ENCODE data around the gene NDUFA6.
"Not testable (repeated sequence)": the region's sequence is repeated elsewhere in the genome, so short reads cannot be mapped to it uniquely, and the experiment has no call there.

NDUFA6 gene

DNA sequence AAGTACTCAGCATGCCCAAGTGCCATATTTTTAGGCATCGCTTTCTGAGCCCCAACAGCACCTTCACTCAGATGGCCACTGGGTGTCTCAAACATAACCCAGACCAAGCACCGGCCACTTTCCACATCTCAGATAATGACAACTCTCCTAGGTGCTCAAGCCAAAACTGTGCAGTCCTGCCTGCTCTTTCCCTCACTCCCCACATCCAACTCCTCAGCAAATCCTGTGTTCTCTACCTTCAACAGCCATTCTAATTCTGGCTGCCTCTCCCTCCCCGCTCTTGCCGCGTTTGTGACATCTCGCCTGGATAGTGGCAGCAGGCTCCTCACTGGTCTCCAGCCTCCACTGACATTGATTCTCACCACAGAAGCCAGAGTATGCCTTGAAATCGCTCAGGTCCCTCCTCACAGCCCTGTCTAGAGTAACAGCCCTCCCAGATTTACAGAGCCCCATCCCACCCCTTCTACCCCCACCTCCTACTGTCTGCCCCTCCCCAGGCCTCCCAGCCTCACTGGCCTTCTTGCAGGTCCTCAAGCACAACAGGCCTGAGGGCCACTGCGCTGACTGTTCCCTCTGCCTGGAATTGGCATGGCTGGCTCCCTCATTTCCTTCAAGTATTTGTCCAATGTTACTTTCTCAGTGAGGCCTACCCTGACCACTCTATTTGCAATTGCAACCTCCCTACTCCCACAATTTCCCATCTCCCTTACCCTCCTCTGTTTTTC is 17.8 kb downstream of the NDUFA6 start:
- DNase-seq (ENCODE audit: low read depth in 1 of 2, low spot score in 1 of 2), result no peak

DNA sequence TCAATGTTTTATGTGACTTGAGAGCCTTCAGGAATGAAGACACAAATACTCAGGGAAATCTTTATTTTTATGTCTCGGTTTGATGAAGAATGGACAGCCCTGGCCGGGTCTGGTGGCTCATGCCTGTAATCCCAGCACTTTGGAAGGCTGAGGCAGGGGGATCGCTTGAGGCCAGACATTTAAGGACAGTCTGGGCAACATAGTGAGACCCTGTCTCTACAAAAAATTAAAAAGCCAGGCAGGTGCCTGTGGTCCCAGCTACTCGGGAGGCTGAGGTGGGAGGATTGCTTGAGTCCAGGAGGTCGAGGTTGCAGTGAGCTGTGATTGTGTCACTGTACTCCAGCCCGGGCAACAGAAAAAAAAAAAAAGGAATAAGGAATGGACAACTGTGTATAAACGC is 19.1 kb downstream of the NDUFA6 start:
- not testable (repeated sequence) for DNase-seq (ENCODE audit: low read depth in 1 of 2, low spot score in 1 of 2)

DNA sequence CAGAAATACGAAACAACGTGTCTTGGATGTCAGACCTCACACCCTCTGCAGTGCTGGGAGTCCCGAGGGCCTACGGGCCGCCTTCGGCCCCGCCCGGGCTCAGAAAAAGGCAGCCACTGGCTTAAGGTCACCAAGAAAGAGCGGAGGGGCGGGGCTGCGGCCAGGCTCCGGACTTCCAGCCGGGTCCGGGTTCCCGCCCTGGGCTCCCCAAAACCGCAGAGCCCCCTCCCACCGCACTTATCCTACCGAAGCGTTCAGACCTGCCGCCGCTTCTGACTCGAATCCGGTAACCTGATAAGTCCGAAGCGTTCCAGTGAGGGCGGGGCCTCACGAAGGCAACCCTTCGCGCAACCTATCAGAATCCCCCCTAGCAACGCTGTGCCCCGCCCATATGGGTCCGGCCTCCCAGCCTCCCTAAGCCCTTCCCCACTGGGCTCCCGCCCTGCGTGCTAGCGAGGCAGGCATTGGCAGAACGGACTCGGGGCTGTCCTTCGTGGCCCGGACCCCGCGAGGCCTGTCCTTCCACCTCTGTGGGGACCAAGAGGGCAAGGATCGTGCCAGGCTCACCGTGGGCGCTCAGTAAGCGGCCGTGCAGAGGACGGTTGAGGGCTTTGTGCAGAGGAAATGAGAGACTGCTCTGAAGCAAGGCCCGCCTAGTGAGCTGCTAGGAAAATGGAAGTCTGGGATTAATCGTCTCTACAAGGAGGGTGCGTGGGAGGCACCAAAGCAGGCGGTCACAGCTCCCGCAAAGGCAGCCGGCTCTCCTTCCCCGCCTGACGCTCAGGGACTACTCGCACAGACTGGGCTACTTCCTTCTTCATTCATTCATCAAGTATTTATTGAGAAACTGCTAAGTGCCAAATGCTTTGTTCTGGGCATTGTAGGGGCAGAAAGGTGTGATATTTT is 19.8 kb downstream of the NDUFA6 start, which contains the start of gene NAGA:
Gene NAGA, minus strand, starts transcription at position 296 of the 906 bp plus-strand sequence. CDS start 515 bp downstream, outside the sequence.
- DNase-seq (ENCODE audit: low read depth in 1 of 2, low spot score in 1 of 2), result peak; percentile 78 to 79

DNA sequence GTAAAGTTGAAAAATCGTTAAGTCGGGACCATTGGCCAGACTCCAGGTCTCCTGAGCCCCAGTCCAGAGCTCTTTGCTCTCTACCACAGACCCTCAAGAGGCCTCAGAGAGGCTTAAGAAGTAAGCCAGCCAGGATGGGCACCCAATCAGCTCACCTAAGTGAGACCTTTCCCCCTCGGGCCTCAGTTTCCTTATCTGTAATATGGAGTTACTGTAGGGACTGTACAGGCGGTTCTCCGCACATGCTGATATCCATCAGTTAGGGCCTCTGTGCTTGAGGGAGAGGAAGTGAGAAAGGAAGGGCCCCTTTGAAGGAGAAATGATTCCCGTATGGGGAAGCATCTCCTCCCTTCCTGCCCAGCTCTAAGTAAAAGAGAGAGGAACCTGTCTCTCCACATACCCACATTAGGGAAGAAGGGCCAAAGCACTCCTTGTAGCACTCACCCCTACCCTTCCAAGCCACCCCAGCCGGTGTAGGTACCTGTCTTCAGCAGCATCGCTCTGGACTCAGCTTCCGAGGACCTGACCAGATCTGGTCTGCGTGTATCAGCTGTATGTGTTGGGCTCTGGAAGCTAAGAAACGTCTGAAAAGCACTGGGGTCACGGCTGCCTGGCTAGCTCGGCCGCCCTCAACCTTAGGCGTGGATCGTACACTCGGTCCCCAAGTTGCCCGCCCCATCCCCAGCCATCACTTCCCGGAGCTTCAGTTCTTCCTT is 20.6 kb downstream of the NDUFA6 start:
- DNase-seq (ENCODE audit: low read depth in 1 of 2, low spot score in 1 of 2), result no peak

DNA sequence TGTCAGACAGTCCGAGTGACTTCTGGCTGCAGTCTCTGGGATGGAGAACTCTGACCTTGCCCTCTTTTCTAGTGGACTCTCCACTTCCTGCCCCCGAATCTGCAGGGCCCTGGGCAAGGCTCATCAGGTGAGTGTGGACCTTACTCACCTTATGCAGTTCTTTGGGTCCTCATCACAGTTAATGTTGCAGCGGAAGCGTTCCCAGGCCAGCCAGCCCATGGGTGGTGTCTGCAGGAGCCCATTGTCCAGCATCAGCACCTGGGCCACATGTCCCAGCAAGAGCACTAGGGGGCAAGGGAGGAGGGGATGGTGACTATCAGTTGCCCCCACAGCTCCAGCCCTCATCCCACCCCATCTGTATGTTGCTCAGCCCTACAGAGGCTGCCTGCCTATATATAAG is 22.3 kb downstream of the NDUFA6 start:
- DNase-seq (ENCODE audit: low read depth in 1 of 2, low spot score in 1 of 2), result no peak

DNA sequence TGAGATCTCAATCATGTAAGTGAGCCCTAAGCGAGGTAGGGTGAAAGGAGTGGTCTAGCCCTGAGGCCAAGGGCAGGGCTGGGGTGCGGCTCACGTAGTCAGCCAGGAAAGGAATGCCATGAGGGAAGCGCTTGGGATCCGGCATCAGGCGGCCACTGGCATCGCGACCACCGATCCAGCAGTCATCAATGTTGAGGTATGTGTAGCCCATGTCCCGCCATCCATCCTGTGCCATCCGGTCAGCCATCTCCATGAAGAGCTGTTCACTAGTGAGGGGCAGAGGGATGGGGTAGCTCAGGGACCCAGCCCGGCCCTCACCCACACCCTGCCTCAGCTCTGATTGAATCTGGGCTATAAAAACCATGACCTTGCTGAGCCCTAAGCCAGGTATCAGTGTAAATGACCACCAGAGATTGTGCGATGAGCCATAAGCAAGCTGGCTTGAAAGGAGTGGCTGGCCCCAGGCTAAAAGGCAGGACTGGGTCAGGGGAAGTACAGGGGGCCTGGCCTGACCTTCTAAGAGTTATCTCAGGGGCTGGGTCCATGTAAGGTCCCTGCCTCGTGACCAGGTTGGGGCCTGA is 22.8 kb downstream of the NDUFA6 start:
- DNase-seq (ENCODE audit: low read depth in 1 of 2, low spot score in 1 of 2), result no peak

DNA sequence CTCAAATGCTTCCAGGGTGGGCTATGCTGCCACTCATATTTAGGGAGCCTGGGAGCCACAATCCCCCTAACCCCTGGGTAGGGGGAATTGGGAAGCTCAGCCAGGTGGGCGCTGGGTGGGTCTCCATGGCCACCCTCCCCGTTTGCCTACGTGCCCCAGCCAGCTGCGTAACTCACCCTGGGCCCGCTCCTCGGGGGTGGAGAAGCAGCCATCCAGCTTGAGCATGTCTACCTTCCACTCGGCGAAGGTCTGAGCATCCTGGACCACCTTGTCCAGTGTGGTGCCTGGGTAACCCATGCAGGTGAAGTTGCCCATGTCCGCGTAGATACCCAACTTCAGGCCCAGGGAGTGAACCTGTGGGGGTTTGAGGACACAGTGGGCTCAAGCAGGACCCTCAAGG is 23.6 kb downstream of the NDUFA6 start:
- DNase-seq (ENCODE audit: low read depth in 1 of 2, low spot score in 1 of 2), result no peak

DNA sequence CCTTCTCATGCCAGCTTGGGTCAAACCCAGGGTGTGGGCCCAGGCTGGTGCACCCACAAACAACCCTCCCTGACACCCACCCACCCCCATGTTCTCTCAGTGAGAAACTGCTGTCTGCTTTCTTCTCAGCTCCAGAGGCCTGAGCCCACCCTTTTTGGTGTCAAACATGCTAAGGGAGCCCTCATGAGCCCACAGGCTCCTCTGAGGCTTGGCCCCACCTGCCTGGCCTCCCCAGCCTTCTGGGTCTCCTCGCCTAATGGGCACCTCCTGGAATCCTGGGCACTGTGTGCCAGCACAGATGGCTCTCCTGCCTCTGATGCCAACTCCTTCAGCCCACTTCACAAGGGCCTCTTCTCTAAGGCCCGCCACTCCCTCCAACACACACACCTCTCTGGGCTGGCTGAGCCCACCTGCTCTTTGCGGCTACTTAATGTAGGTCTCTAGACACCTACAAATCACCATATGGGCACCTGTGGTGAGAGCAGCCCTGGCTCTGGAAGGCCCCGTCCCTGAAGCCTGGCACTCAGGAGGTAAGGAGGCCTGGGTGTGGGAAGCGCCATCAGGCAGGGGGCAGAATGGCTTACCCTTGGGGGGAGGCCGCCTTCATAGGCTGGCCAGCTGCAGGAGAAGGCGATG is 24.3 kb downstream of the NDUFA6 start:
- no peak for DNase-seq (ENCODE audit: low read depth in 1 of 2, low spot score in 1 of 2)

DNA sequence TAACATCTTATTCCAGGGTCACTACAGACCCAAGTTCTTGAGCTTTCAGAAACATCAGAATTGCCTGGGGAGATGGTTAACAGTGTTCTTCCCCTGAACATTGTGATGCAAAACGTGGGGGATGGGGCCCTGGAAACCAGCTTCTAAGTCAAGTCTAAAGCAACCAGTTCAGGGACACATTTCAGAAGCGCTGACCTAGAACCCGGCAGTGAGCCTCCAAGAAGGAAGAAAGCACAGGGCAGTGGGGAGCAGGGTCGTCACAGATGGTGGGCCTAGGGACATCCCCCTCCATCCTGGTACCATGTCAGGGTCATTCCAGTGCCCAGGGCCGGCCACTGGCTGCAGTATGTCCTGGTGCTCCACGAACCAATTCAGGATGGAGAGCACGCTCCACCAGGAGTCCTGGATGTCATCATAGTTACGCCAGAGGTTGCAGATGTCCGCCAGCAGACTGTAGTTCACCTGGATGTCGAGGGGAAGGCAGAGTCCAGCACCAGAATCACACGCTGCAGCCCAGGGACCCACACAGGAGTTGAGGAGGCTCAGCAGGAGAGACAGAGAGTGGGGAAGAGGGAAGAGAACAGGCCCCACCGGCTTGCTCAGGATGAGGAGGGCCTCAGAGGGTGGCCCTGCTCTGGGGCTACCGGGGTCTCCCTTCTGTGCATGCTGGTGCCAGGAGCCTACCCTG is 25.0 kb downstream of the NDUFA6 start:
- DNase-seq (ENCODE audit: low read depth in 1 of 2, low spot score in 1 of 2), result no peak

DNA sequence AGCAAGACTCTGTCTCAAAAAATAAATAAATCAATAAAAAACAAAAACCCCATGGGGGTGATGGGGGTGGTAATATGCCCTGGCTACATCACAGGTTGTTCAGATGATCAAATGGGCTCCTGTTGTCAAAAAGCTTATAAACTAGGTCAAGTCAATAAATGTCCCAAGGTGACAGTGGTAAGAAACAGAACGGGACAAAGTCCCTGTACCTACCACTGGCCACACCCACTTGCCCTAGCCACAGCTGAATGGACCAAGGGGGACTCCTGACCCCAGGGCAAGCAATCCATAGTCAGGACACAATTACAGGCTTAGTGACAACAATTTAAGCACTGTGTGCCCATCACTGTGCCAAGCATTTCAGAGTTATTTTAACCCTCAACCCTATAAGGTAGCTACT is 25.9 kb downstream of the NDUFA6 start:
- no peak for DNase-seq (ENCODE audit: low read depth in 1 of 2, low spot score in 1 of 2)

DNA sequence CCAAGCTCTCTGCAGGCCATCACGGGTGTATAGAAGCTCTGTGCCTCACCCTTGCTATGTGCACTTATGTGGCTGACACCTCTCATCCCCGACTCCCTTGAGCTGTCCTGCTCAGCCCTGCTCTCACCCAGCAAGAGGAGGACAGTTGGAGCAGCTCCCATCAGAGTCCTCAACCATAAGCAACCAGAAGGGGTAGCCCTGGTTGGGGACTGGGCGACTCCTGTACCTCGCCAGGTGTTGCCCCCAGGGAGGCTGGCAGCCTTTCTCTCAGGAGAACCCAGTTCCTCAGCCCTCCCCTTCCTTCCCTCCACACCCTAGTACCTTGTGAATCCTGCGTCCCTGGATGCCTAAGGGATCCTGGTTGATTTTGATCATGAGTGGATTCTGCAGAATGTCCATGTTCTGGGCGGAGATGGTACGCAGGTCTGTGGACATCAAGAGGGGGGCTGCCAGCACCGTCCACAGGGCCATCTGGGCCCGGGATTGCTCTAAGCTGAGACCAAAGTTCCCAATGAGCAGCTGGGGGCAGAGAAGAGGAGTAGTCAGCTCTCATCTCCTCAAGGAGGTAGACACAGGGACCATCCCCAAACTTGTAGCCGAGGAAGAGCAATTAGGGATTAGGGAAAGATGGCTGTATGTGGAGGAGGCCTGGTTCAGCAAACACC is 27.9 kb downstream of the NDUFA6 start:
- no peak for DNase-seq (ENCODE audit: low read depth in 1 of 2, low spot score in 1 of 2)

DNA sequence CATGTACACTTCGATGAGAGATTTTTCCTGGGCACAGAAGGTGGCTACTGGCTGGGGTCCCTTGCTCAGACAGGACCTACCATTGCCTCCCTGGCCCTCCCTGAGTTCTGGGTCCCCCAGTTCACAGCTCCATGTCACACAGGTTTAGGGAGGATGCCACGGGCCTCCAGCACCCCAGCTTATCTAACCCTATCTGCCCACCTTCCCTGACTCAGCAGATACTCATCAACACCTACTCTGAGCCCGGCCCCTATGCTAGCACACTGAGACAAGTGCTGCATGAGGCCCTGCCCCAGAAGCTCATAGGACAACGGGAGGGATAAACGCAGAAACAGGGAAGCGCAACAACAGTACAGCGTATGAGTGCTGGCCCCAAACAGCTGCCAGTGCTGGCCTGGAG is 29.5 kb downstream of the NDUFA6 start:
- DNase-seq (ENCODE audit: low read depth in 1 of 2, low spot score in 1 of 2), result no peak

DNA sequence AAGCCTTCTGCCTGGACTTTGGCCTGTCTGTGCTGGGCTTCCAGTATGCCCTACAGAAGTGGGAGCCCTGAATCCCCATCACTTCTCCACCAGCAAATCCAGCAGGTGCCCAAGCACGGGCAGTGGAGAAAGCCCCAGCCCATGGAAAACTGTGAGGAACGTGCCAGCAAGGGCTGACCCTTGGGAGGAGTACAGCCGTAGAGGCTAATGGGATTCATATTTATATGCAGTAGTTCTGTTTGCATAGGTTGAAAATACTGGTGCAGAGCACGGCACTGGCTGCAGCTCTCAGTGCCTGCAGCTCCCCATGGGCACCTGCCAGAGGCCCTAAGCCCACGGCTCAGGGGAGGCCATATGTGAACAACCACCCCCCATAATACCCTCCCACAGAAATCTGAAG is 30.1 kb downstream of the NDUFA6 start:
- DNase-seq (ENCODE audit: low read depth in 1 of 2, low spot score in 1 of 2), result no peak

DNA sequence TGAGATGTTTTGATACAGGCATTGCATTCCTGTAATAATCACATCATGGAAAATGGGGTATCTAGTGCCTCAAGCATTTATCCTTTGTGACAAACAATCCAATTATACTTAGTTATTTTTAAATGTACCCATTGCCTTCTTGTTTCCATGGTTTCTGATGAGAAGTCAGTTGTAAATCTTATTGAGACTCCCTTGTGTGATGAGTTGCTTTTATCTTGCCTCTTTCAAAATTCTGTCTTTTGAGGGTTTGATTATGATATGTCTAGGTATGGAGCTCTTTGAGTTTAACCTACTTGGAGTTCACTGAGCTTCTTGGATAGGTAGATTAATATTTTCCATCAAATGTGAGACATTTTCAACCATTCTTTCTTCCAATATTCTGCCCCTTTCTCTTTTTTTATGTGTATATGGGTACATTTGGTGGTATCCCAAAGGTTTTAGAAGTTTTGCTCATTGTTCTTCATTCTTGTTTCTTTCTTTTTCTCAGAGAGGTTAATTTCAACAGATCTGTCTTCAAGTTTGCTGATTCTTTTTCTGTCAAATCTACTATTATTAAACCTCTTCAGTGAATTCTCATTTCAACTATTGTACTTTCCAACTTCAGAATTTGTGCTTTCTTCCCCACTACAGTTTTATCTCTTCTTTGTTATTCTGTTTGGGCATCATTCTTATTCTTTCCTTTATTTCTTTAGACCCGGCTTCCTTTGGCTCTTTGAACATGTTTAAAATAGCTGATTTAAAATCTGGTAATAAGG is 33.6 kb downstream of the NDUFA6 start:
- DNase-seq (ENCODE audit: low read depth in 1 of 2, low spot score in 1 of 2), result no peak

DNA sequence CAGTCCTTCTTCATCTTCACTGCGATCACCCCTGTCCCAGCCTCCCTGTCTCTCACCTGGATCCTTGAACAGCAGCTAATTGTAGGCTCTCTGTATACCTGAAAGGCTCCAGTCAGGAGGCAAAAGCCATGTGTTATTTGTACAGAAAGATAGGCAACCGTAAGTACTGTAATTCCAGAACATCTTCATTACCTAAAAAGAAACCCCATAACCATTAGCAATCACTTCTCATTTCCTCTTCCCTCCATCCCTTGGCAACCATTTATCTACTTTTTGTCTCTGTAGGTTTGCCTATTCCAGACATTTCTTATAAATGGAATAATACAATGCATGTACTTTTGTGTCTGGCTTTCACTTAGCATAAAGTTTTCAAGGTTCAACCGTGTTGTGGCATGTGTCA is 37.8 kb downstream of the NDUFA6 start:
- DNase-seq (ENCODE audit: low read depth in 1 of 2, low spot score in 1 of 2), result no peak

DNA sequence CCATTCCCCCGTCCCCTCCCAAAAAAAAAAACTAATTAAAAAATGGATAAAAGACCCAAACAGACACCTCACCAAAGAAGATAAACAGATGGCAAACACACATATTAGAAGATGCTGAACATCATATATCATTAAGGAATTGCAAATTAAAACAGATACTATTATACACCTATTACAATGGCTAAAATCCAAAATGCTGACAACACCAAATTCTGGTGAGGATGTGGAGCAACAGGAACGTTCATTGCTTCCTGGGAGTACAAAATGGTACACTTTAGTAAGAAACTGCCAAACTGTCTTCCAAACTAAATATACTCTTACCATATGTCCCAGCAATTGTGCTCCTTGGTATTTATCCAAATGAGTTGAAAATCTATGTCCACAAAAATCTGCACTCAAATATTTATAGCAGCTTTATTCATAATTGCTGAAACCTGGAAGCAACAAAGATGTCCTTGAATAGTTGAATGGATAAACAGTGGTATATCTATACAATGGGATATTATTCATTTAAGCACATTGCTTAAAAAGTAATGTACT is 39.9 kb downstream of the NDUFA6 start:
- no peak for DNase-seq (ENCODE audit: low read depth in 1 of 2, low spot score in 1 of 2)

DNA sequence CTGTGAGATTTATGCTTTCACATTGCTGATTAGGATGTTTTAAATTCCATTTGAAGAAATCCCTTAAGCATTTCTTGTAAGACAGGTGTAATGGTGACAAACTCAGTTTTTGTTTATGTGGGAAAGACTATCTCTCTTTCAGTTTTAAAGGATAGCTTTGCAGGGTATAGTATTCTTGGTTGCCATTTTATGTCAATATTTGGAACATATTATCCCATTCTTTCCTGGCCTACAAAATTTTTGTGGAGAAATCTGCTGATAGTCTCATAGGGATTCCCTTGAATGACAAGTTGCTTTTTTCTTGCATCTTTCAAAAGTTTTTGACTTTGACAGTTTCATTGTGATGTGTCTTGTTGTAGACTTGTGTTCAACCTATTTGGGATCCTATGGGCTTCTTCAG is 48.8 kb downstream of the NDUFA6 start:
- DNase-seq (ENCODE audit: low read depth in 1 of 2, low spot score in 1 of 2), result no peak

DNA sequence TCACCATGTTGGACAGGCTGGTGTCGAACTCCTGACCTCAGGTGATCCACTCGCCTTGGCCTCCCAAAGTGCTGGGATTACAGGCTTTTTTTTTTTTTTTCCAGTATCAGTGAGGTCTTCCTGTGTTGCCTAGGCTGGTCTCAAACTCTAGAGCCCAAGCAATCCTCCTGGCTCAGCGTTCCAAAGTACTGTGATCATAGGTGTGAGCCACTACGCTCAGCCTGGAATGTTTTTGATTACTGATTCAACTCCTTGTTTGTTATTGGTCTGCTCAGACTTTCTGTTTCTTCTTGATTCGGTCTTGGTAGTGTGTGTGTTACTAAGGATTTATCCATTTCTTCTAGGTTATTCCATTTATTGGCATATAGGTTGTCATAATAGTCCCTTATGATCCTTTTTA is 51.3 kb downstream of the NDUFA6 start:
- no peak for DNase-seq (ENCODE audit: low read depth in 1 of 2, low spot score in 1 of 2)

Measured in activated T-helper 1 cell treated with anti-CD3 and anti-CD28 coated beads, Interleukin-2, amount 50 U/mL, for 16 hours (primary cell).